Uterus (tissue), 4 donors: ENCODE data around the gene TPRG1. TPM values are rescaled to one million over a fixed set of nuclear protein-coding genes. Genes with fewer than 3 reads are reported as not detected.

Experiments
- DNase-seq, 2 donors: peaks; one replicate each; pipeline ENCODE4 v3.0.0-alpha.2; 2019 to 2020
- H3K27ac ChIP-seq, 2 donors: fragments of 200-600 bp; sonication (generic); 1 replicate in 1 of 2; 2 replicates in 1 of 2; pipeline ENCODE4 v1.5.1; 2016 to 2018
- H3K27me3 ChIP-seq, 2 donors: fragments of 200-600 bp; sonication (generic); one replicate each; pipeline ENCODE4 v1.5.1; 2018 to 2019; ENCODE audit warnings: control low read depth in 1 of 2
- H3K36me3 ChIP-seq, 2 donors: fragments of 200-600 bp; sonication (generic); one replicate each; pipeline ENCODE4 v1.5.1; 2019; ENCODE audit warnings: control low read depth in 1 of 2
- H3K4me1 ChIP-seq, 2 donors: fragments of 200-600 bp; sonication (generic); one replicate each; pipeline ENCODE4 v1.5.1; 2018 to 2019; ENCODE audit warnings: control low read depth in 1 of 2
- H3K4me3 ChIP-seq, 2 donors: fragments of 200-600 bp; sonication (generic); 1 replicate in 1 of 2; 2 replicates in 1 of 2; pipeline ENCODE4 v1.5.1; 2018 to 2019; ENCODE audit warnings: mild to moderate bottlenecking in 1 of 2
- H3K9me3 ChIP-seq, 2 donors: fragments of 200-600 bp; sonication (generic); one replicate each; pipeline ENCODE4 v1.5.1; 2019; ENCODE audit warnings: control low read depth in 1 of 2
- CTCF ChIP-seq, 4 experiments: fragments of 200-600 bp in 2 of 4; fragments of 450-650 bp in 2 of 4; sonication (generic) in 2 of 4; IDR thresholded peaks; one replicate each; pipeline ENCODE4 v1.5.1; 2016 to 2019; ENCODE audit warnings: antibody characterized with exemption in 4 of 4, mild to moderate bottlenecking in 2 of 4, moderate library complexity in 1 of 4
- POLR2A ChIP-seq, 2 donors: fragments of 450-650 bp; IDR thresholded peaks; one replicate each; pipeline ENCODE4 v1.6.1; 2016; ENCODE audit warnings: antibody characterized with exemption in 2 of 2, mild to moderate bottlenecking in 1 of 2, moderate library complexity in 1 of 2
- intact Hi-C: fragments of 100-400 bp; cut with DNase I; formaldehyde crosslinking; loops from one replicate; pipeline ENCODE4 v1.15.1; 2023; ENCODE audit warnings: low total_unique reads
- total RNA-seq, 4 donors: library from RNA; depleted of rRNA in 3 of 4; stranded (reverse); fragments of >200 nt in 3 of 4; gene quantifications; one replicate each; pipeline versions ENCODE4 v1.1.0 to v1.2.4, GENCODE V29; 2014 to 2023
- donor health status: DM: yes; HTN: yes; CAD: no.

Gene TPRG1
- total RNA-seq, 4 donors from 2014 or later = 7.7 to 29.4 (median 8.3) TPM

GRCh38 chr3:189368384-189368783 lies 196.6 kb downstream of the TPRG1 start:
- Histone ChIP-seq H3K27me3 (no peaks in the 10 kb centered on the region), H3K27ac (no peak overlapping the region), H3K4me3 (no peak overlapping the region), H3K4me1 (no peaks in the 10 kb centered on the region), H3K36me3 (no peaks in the 10 kb centered on the region), H3K9me3 (no peaks in the 10 kb centered on the region)
- no peak for DNase-seq
- TF ChIP-seq POLR2A (IDR thresholded peaks at IDR 0.05) = no peak
- TF ChIP-seq CTCF (IDR thresholded peaks at IDR 0.05) = no peak
- intact Hi-C loops = no loop called here

- Histone ChIP-seq H3K4me1 (no peaks in the 10 kb centered on the region), H3K4me3 (no peak overlapping the region), H3K9me3 (no peaks in the 10 kb centered on the region), H3K27me3 (no peaks in the 10 kb centered on the region), H3K36me3 (no peaks in the 10 kb centered on the region), H3K27ac (no peak overlapping the region)
- no peak for DNase-seq
- TF ChIP-seq POLR2A (IDR thresholded peaks at IDR 0.05) (no peak), CTCF (IDR thresholded peaks at IDR 0.05) (no peak)
- intact Hi-C loops = no loop called here
These were observed 197.9 kb downstream of the TPRG1 start for GRCh38 chr3:189369636-189370035.

GRCh38 chr3:189372243-189372642 lies 200.5 kb downstream of the TPRG1 start:
- Histone ChIP-seq H3K4me1 (no peaks in the 10 kb centered on the region), H3K9me3 (no peaks in the 10 kb centered on the region), H3K36me3 (no peaks in the 10 kb centered on the region), H3K27ac (no peak overlapping the region), H3K4me3 (no peak overlapping the region), H3K27me3 (no peaks in the 10 kb centered on the region)
- TF ChIP-seq POLR2A (IDR thresholded peaks at IDR 0.05) (no peak), CTCF (IDR thresholded peaks at IDR 0.05) (no peak)
- intact Hi-C loops = no loop called here
- DNase-seq = no peak
